Activated CD4-positive, CD25-positive, alpha-beta regulatory T cell treated with anti-CD3 and anti-CD28 coated beads, Interleukin-2, amount 50 U/mL, for 16 hours (primary cell): Measurements from ENCODE around the gene ZDHHC1.

ENCODE experiments used
- DNase-seq: peaks from one replicate; pipeline ENCODE4 v3.0.0-alpha.2; 2020; ENCODE audit warnings: low read depth, low spot score

Gene ZDHHC1

GRCh38 chr16:67411339-67411738, 4.9 kb downstream of the ZDHHC1 start:
- DNase-seq = no peak

GRCh38 chr16:67409631-67410030, 6.6 kb downstream of the ZDHHC1 start:
- DNase-seq = no peak

- DNase-seq = no peak
These were observed 8.4 kb downstream of the ZDHHC1 start for GRCh38 chr16:67407788-67408452.

GRCh38 chr16:67407176-67407787, 9.0 kb downstream of the ZDHHC1 start:
- no peak for DNase-seq

GRCh38 chr16:67406111-67406971, 9.9 kb downstream of the ZDHHC1 start:
- DNase-seq = no peak

- DNase-seq = no peak
These were observed 10.9 kb downstream of the ZDHHC1 start for GRCh38 chr16:67405336-67405735.

GRCh38 chr16:67404740-67405226, 11.5 kb downstream of the ZDHHC1 start:
- no peak for DNase-seq

- no peak for DNase-seq
These were observed 12.2 kb downstream of the ZDHHC1 start for GRCh38 chr16:67403976-67404555.

GRCh38 chr16:67400901-67401300, 15.4 kb downstream of the ZDHHC1 start:
- DNase-seq = no peak

GRCh38 chr16:67399749-67400704, 16.2 kb downstream of the ZDHHC1 start:
- no peak for DNase-seq

- DNase-seq = no peak
These were observed 17.0 kb downstream of the ZDHHC1 start for GRCh38 chr16:67399218-67399733.

GRCh38 chr16:67398546-67399217, 17.6 kb downstream of the ZDHHC1 start:
- no peak for DNase-seq

GRCh38 chr16:67397812-67398545, 18.3 kb downstream of the ZDHHC1 start:
- DNase-seq = no peak

GRCh38 chr16:67397036-67397801, 19.1 kb downstream of the ZDHHC1 start:
- no peak for DNase-seq

- DNase-seq = no peak
These were observed 19.9 kb downstream of the ZDHHC1 start for GRCh38 chr16:67396159-67397035.

- no peak for DNase-seq
These were observed 20.7 kb downstream of the ZDHHC1 start for GRCh38 chr16:67395458-67396158.

- no peak for DNase-seq
These were observed 21.2 kb downstream of the ZDHHC1 start for GRCh38 chr16:67395105-67395457.
